Left lobe of liver (tissue), 2 donors: ENCODE results near the gene GHRHR. TPM values are rescaled to one million over a fixed set of nuclear protein-coding genes. Genes with fewer than 3 reads are reported as not detected.

ENCODE experiments used
- ATAC-seq: fragments of 200-7000 bp; cut with Tn5 transposase; one replicate; pipeline ENCODE4 v1.9.1; 2020; ENCODE audit warnings: mild to moderate bottlenecking, moderate library complexity
- DNase-seq: peaks from one replicate; pipeline ENCODE4 v3.0.0-alpha.2; 2020; ENCODE audit warnings: low spot score
- total RNA-seq: library from RNA; stranded (reverse); gene quantifications from one replicate; pipeline ENCODE4 v1.2.1, GENCODE V29; 2021
- donor health status: DM: no; HTN: no; CAD: no; lungs with moderate emphysema.
- donor health status: DM: no; HTN: yes; CAD: no.

Gene GHRHR
- total RNA-seq = 0.83 TPM

DNA sequence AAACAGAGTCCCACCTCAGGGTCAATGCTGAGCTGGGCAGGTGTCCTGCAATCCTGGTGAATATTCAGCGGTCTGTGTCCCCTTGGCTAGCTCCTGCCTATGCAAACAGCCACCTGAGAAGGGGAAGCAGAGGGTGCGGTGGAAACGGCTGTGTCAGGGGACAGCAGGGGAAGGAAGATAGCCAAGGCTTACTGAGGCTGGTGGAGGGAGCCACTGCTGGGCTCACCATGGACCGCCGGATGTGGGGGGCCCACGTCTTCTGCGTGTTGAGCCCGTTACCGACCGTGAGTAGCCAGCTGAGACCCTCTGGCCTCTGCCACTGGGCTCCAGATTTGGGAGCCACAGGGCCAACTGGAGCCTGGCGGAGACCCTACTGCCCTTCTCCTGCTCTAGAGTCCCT, at the start of gene GHRHR:
TSS of gene GHRHR (plus strand) at position 112 of the 400 bp plus-strand sequence. CDS start at position 228, 116 bp downstream.
- ATAC-seq = no peak

DNA sequence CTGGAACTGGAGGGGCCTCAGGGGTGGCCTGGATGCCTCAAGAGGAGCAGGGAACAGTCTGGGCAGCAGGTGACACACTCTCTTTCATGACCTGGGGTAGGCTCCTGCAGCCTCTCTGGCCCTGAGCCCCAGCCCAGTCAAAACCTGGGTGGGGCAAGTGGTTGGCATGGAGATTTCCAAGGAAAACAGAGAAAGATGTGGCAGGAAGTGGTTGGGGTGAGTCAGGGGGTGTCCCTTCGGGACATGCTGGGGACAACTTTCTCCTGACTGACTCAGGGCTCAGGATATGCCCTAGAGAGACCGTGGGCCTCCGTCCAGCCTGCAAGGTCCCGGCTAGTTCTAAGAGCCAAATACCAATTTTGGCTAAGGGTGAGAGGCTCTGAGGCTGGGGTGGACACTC, 49.2 kb upstream of the GHRHR start:
- DNase-seq = no peak
- ATAC-seq = no peak

More for the DNA sequence above, at the start of gene GHRHR:
- DNase-seq = no peak

DNA sequence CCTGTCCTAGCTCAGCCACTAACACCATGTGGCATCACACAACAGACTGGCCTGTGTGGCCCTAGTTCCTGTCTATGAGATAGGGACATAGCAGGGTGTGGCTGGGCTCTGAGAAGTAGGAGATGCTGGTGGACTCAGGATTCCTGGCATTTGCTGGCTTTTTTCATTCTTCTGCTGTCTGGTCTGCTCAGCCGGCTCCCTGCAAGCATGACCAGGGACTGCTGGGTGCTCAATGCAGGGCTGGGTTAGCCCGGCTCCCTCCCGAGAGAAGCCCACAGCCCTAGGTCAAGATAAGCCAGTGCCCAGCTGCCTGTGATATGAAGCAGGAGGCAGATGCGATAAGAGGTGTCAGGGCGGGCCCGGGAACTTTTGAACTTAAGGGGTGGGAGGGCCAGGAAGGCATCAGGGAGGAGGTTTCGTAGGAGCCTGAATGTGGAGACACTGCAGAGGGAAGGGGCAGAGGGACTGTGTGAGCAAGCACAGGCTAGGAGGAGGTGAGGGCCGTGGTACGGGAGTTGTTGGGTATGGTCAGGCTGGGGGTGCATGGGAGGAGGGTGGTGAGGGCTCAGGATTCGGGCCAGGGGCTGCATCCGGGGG, 48.6 kb upstream of the GHRHR start:
- ATAC-seq (no peak), DNase-seq (no peak)

DNA sequence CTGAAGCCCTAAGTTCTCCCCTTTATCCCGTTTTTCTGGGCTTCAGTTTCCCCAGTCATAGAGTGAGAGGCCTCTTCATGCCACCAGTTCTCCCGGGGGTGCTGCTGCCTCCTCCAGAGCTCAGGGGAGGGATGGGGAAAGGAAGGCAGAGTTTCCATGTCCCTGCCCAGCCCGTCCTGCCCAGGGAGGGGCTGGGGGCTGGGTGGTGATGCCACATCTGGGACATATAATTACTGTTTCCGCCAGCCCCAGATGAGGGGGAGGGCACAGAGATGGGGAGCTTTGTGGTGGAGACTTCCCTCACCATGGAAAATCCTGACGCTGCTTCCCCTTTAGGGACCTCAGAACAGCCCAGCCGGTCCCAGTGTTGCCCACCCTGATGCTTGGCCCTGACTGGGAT, 48.0 kb upstream of the GHRHR start:
- ATAC-seq (no peak), DNase-seq (no peak)

DNA sequence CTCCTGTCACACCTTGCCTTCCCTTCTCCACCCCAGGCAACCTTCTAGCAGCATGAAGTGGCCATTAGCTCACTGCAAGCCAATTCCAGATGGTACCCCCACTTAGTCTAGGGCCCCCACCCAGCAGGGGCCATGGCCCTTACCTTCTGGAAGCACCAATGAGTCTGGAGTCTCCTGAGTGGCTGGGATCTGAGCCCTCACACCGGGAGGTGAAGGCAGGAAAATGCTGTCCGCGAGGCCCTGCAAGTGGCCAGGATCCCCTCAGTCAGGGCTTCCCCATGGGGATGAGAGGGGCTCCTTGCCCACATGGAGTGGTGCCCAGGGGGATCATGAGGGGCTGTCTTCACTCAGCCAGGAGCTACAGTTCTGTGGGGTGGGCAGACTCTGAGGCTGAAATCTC, 47.5 kb upstream of the GHRHR start:
- DNase-seq (no peak), ATAC-seq (no peak)

DNA sequence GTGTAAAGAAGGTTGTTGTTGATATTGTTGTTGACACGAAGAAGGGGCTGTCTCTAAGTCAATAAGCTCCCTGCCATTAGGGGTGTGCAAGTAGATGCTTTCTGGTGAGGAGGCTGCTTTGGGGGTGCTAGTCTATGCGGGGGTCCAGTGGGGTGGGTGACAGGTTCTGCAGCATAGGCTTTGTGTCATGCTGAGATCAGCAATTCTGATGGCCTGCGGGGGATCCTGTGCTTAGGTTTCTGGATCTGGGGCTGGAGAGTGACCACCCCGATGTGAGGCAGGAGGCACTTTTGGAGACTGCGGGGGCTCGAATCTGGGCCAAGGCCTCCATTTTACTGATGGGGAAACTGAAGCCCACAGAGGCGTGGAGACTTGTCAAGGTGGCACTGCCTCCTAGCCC, 47.0 kb upstream of the GHRHR start:
- no peak for DNase-seq
- no peak for ATAC-seq

DNA sequence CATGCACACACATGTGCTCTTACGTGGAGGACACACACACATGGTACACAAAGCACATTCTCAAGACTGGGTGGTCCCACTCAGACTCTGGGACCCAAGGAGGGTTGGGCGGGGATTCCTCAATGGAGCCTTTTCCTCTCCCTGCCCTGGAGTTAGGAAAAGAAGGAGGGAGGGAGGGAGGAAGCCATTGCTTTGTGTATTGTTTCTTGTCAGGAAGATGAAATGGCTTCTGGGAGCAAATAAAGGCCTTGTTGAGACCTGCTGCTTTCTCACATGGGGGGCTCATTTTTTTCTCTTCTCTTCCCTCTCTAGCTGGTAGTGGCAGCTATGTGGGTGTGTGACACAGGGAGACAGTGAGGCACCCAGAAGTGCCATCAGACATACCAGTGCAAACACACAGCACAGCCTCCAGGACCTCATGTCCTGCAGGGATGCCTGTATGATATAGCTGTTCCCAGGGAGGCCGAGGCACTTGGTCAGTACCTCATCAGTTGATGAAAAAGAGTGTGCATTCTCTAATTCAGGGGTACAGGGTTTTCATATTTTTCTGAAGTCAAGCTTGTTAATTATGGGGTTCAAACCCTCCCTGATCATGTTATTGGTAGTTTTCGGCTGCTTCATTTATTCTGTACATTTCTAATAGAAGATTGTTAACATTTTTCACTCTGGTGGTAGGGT, 46.4 kb upstream of the GHRHR start:
- DNase-seq (no peak), ATAC-seq (no peak)

DNA sequence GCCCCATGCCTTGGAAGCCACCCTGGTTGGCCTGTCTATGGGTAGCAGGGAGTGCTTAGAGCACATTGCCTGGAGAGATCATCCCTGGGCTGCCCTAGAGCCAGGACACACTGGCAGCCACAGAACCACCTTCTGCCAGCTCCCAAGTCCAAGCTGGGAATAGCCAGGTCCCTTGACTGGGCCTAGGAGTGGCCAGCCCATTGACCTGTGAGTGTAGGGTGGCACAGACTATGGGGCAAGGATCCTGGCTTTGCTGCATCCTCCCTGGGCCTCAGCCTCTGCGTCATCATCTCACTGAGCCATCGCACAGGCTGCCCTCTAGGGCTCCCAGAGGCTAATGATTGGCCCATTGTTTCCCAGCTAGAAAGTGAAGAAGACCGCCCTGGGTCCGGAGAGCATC, 45.1 kb upstream of the GHRHR start:
- ATAC-seq = no peak
- DNase-seq = no peak

DNA sequence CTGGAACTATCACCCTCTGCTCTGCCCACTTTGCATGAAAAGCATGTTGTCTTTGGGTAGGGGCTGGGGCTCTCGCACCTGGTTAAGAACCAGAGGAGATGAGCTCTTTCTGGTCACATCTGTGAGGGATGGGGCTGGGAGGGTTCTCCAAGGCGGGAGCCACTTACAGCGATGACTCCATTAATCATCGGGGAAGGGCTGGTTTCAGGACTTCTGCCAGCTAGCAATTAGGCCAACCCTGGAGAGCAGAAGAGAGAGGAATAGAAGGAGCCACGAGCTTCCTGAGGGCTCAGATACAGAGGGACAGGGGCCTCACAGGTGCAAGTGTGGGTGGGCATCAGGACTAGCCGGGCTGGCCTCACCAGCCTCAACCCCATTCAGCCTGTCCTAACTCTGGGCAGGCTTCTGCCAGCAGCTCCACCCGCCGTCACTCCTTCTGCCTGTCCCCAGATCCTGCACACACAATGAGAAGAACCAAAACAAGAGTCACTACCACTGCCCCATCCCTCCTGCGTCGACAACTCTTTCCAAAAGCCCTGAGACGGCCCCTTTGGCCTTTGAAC, 43.7 kb upstream of the GHRHR start:
- DNase-seq (no peak), ATAC-seq (no peak)

DNA sequence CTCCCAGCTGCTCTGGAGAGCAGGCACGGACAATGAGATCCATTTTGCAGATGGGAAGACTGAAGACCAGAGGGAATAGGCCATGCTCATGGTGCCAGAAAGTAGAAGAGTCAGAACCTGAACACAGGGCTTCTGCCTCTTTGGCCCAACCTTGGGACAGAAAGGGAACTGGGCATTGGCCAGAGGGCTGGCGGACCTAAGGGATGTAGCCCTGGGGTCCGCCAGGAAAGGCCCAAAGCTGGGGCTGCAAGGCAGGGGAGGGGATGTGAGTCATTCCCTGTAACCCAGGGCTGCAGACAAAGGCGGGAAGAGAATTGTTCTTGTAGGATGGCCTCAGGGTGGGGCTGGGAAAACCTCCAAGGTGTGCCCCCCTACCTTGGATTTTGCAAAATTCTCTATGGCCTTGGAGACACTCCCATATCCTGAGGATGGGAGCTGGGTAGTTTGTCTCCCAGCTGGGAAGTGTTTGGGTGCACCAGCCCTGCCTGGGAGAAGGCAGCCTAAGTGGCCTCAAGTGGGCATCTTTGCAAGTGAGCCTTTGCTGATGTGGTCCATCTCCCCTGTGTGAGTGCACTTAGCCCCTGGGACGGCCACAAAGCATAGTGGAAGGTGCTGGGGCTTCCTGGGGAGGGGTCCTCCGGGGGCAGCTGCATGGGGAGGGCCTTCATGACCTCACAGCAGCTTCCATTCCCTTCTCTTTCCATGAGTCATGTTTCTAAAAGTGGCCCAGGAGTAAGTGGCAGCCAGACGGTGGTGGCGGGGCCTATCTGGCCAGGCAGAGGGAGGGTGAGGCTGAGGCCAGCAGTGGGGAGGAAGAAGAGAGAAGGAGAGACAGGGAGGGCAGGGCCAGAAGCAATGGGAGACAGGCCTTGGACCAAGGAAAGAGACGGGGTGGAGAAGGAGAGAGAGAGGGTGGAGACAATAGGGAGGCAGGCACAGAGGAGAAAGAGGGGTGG, 42.9 kb upstream of the GHRHR start:
- ATAC-seq = no peak
- DNase-seq = peak; percentile 29

DNA sequence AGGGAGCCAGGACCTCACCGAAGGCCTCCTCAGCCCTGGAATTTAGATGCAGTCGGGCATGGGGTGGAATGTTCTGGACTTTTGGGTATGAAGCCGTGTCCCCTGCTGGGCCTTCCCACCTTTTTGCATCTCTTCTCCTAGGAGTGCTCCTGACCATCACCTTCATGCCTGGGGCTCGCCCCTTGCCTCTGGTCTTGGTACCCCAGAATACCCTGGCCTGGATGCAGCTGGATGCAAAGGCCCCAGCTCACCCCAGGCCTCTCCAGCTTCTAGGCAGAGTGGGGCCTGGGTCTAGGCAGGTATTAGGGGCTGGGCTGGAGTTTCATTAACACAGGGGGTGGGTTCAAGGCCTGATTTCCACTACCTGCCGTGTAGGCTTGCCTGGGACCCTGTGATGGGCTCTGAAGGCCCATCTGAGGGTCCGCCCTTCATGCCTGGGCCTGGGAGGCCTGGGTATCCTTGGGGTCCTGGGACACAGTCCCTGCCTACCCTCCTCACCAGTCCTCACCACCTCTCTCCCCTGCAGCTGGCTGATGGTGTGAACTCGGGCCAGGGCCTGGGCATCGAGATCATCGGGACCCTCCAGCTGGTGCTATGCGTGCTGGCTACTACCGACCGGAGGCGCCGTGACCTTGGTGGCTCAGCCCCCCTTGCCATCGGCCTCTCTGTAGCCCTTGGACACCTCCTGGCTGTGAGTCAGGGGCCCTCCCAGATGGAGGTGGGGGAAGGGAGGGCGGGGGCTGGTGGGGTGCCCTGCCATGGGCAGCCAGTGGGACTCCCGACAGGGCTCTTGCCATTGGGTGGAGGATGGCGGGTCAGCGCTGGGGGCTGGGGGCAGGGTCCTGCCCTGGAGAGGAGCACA, 42.0 kb upstream of the GHRHR start:
- ATAC-seq = no peak
- DNase-seq = peak; percentile 40

DNA sequence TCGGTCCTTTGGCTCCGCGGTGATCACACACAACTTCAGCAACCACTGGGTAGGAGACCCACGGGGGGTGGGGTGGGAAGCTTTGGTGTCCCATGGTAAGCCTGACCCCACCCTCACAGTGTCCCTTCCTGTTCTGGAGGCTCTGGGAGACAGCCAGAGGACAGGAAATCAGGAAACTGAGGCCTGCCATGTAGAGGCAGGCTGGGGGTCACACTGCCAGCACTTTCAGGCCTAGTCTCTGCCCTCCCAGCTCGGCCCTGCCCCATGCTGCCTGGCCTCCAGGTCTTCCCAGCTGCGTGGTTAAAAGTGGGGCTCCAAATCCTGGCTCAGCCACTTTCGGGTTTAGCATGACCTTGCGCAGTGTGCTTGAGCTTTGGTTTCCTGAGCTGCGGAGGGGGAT, 41.2 kb upstream of the GHRHR start:
- DNase-seq (peak; percentile 33), ATAC-seq (no peak)

DNA sequence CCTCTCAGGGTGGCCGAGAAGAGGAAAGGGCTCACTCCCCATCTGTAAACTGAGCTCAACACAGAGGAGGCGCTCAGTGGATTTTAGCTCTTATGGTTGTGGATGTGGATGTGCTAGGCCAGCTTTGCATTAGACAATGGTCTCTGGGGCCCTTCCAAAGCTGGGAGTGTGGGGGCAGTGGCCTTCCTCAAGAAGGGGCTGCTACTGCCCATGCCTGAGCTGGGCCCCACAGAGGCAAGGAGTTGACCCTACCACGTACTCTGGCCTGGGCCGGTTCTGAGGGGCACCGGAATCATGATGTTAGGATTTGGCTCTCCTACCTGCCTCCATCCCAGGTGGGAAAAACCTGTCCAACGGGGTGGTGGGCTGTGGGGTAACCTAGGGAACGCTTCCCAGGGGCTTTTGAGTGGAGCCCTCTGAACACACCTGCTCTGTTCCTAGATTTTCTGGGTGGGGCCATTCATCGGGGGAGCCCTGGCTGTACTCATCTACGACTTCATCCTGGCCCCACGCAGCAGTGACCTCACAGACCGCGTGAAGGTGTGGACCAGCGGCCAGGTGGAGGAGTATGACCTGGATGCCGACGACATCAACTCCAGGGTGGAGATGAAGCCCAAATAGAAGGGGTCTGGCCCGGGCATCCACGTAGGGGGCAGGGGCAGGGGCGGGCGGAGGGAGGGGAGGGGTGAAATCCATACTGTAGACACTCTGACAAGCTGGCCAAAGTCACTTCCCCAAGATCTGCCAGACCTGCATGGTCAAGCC, 40.6 kb upstream of the GHRHR start:
- ATAC-seq (no peak), DNase-seq (peak; percentile 40)

DNA sequence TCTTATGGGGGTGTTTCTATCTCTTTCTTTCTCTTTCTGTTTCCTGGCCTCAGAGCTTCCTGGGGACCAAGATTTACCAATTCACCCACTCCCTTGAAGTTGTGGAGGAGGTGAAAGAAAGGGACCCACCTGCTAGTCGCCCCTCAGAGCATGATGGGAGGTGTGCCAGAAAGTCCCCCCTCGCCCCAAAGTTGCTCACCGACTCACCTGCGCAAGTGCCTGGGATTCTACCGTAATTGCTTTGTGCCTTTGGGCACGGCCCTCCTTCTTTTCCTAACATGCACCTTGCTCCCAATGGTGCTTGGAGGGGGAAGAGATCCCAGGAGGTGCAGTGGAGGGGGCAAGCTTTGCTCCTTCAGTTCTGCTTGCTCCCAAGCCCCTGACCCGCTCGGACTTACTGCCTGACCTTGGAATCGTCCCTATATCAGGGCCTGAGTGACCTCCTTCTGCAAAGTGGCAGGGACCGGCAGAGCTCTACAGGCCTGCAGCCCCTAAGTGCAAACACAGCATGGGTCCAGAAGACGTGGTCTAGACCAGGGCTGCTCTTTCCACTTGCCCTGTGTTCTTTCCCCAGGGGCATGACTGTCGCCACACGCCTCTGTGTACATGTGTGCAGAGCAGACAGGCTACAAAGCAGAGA, 39.9 kb upstream of the GHRHR start:
- DNase-seq (peak; percentile 31), ATAC-seq (no peak)

DNA sequence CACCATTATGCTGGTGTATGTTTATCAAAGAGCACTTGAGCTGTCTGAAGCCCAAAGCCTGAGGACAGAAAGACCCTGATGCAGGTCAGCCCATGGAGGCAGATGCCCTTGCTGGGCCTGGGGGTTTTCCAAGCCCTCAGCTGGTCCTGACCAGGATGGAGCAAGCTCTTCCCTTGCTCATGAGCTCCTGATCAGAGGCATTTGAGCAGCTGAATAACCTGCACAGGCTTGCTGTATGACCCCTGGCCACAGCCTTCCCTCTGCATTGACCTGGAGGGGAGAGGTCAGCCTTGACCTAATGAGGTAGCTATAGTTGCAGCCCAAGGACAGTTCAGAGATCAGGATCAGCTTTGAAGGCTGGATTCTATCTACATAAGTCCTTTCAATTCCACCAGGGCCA, 39.1 kb upstream of the GHRHR start:
- ATAC-seq (no peak), DNase-seq (peak; percentile 19)

DNA sequence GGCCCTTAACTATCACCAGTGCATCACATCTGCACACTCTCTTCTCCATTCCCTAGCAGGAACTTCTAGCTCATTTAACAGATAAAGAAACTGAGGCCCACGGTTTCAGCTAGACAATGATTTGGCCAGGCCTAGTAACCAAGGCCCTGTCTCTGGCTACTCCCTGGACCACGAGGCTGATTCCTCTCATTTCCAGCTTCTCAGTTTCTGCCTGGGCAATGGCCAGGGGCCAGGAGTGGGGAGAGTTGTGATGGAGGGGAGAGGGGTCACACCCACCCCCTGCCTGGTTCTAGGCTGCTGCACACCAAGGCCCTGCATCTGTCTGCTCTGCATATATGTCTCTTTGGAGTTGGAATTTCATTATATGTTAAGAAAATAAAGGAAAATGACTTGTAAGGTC, 38.6 kb upstream of the GHRHR start:
- peak; percentile 29 for DNase-seq
- no peak for ATAC-seq

DNA sequence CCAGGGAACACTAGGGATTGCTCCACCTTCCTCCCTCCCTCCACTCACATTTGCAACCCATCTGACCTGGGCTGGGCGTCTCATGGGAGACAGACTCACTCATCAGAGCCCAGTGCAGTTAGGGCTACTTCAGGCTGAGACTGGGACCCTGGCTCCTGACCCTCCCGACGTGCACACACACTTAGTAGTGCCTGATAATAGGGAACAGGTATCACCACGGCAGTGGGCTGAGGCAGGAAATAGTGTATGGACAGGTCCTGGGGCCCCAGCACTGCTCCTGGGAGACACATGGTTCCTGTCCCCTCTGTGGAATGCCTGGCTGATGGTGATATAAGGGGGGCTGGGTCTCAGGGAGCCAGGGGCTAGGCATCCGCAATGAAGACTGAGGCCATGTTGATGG, 37.8 kb upstream of the GHRHR start:
- DNase-seq (peak; percentile 33), ATAC-seq (peak; percentile 19)

DNA sequence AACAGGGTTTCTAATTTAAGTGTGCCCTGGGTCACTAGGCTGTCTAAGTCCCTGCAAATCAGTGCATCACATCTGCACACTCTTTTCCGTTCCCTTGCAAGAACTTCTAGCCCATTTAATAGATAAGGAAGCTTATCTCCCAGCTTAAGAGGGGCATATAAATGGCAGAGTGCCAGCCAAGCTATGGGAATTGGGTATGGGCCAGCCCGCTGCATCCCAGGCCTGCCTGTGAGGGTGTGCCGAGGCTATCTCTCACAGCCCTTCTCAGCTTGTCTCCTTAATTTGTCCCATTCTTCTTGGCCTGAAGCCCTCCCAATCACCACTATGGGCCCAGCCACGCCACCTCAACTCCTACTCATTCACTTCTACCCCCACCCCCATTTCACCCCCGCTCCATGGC, 37.4 kb upstream of the GHRHR start:
- ATAC-seq (no peak), DNase-seq (peak; percentile 41)

DNA sequence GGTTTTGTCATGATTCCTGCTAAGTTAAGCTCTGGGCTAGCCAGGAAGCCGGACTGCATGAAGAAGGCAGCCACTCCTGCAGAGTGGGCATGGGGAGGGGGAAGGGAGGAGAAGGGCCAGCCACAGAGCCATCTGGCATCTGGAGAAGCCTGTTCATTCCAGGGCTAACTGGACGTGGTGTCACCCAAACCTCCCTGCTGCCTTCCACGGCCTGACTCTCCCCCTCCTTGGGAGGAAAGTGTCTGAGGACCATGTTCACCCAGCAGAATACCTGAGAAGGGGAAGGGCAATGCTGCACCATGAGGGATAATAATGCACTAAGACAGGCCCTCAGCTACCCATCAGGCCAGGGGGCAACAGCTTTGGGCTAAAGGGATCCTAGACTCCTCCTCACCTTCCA, 36.7 kb upstream of the GHRHR start:
- DNase-seq (no peak), ATAC-seq (no peak)
